Stimulated activated CD8-positive, alpha-beta memory T cell treated with anti-CD3 and anti-CD28 coated beads, Interleukin-15, amount 100 ng/mL, for 1 hour (primary cell): Measurements from ENCODE around the gene TIFAB.

Experiments used
- DNase-seq: peaks from one replicate; pipeline ENCODE4 v3.0.0-alpha.2; 2020; ENCODE audit warnings: low read depth

Gene TIFAB

GRCh38 chr5:135458356-135458755, 6.2 kb upstream of the TIFAB start:
- no peak for DNase-seq

- peak; percentile 21 for DNase-seq
Observed at GRCh38 chr5:135457424-135458071, 5.4 kb upstream of the TIFAB start.

- no peak for DNase-seq
Observed at GRCh38 chr5:135456238-135457099, 4.3 kb upstream of the TIFAB start.

- DNase-seq, result no peak
Observed at GRCh38 chr5:135455876-135456237, 3.7 kb upstream of the TIFAB start.

GRCh38 chr5:135454946-135455345, 2.8 kb upstream of the TIFAB start:
- DNase-seq, result no peak

- no peak for DNase-seq
Observed at GRCh38 chr5:135453613-135454012, 1.5 kb upstream of the TIFAB start.

- DNase-seq, result no peak
Observed at GRCh38 chr5:135451581-135452320, 400 bp downstream of the TIFAB start.

- DNase-seq, result no peak
Observed at GRCh38 chr5:135450952-135451351, 1.2 kb downstream of the TIFAB start.

GRCh38 chr5:135450336-135450735, 1.8 kb downstream of the TIFAB start:
- no peak for DNase-seq

- no peak for DNase-seq
Observed at GRCh38 chr5:135449644-135450043, 2.5 kb downstream of the TIFAB start.

GRCh38 chr5:135448791-135449507, 3.2 kb downstream of the TIFAB start:
- no peak for DNase-seq

- DNase-seq, result no peak
Observed at GRCh38 chr5:135448071-135448739, 3.9 kb downstream of the TIFAB start.

- DNase-seq, result no peak
Observed at GRCh38 chr5:135447298-135447929, 4.7 kb downstream of the TIFAB start, which contains the start of gene DCANP1. Gene DCANP1 (minus strand): TSS chr5:135447348. CDS start chr5:135447108, 240 bp downstream.

- no peak for DNase-seq
Observed at GRCh38 chr5:135446615-135447014, 5.5 kb downstream of the TIFAB start.

GRCh38 chr5:135446206-135446605, 5.9 kb downstream of the TIFAB start:
- DNase-seq, result no peak

GRCh38 chr5:135445306-135445985, 6.7 kb downstream of the TIFAB start:
- DNase-seq, result no peak

- DNase-seq, result no peak
Observed at GRCh38 chr5:135444881-135445280, 7.3 kb downstream of the TIFAB start.

- DNase-seq, result no peak
Observed at GRCh38 chr5:135444360-135444759, 7.8 kb downstream of the TIFAB start.

GRCh38 chr5:135443161-135443960, 8.8 kb downstream of the TIFAB start:
- DNase-seq, result no peak
